T-helper 1 cell treated with Interleukin-12 subunit alpha and Interleukin-12 subunit beta and Interleukin-4 antibody, amounts not matched to agents 30 ng/mL and 1 ng/mL, for 36 hours (primary cell): ENCODE measurements around the gene TOP1. TPM values are rescaled to one million over a fixed set of nuclear protein-coding genes. Genes with fewer than 3 reads are reported as not detected.
"Not testable (repeated sequence)": the region's sequence is repeated elsewhere in the genome, so short reads cannot be mapped to it uniquely, and the experiment has no call there.

ENCODE experiments used
- intact Hi-C: fragments of 100-400 bp; cut with micrococcal nuclease; formaldehyde crosslinking; loops from one replicate; pipeline ENCODE4 v1.15.1; 2024
- total RNA-seq: library from RNA; stranded (reverse); gene quantifications from 2 replicates; pipeline ENCODE4 v1.2.3, GENCODE V29; 2022

Gene TOP1
- total RNA-seq, 1 donor from 2014 or later: 98.4 TPM

DNA sequence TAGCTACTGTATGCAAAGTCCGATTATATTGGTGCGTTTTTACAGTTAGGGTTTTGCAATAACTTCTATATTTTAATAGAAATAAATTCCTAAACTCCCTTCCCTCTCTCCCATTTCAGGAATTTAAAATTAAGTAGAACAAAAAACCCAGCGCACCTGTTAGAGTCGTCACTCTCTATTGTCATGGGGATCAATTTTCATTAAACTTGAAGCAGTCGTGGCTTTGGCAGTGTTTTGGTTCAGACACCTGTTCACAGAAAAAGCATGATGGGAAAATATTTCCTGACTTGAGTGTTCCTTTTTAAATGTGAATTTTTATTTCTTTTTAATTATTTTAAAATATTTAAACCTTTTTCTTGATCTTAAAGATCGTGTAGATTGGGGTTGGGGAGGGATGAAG, 95.0 kb downstream of the TOP1 start:
- intact Hi-C loops: no loop called here

GRCh38 chr20:41124451-41125094, 96.0 kb downstream of the TOP1 start:
- intact Hi-C loops: no loop called here

DNA sequence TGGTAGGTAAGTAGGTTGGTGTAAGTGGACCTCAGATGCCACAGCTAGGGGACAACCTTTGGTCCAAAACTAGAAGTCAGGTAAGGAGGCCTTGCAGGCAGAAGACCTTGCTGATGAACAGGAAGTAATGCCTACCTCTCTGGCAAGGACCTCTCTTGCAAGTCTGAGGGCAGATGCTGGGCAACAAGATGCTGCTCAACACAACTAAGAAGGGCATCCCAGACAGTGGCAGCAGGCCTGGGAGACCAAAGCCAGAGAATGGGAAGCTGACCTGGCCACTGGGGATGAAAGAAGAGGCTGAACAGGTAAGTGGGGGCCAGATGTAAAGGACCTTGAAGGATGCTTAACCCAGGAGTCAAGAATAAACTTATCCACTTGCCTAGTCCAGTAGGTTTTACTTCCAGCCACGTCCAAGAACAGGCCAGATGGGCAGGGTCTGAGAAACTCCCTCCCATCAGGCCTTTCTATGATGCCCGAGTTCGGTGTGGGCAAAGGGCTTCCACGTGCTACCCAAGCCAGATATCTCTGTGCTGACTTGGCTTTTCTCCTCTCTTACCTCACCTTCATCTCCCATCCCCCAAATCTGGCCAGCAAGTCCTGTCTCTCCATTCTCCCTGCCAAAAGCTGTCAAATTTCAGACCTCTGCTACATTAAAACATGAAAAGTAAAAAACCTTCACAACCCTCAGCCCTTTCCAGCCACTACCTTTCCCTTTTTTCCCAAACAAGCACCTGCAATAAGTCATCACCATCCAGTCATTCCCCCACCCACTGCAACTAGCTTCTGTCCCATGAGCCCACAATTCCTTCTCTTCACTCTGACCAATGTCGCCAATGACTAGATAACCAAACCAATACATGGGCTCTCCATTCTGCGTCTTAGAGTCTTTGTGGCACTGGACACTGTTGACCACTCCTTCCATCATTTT, 97.2 kb downstream of the TOP1 start:
- intact Hi-C loops: no loop called here

GRCh38 chr20:41126719-41127118, 98.1 kb downstream of the TOP1 start:
- intact Hi-C loops: no loop called here

DNA sequence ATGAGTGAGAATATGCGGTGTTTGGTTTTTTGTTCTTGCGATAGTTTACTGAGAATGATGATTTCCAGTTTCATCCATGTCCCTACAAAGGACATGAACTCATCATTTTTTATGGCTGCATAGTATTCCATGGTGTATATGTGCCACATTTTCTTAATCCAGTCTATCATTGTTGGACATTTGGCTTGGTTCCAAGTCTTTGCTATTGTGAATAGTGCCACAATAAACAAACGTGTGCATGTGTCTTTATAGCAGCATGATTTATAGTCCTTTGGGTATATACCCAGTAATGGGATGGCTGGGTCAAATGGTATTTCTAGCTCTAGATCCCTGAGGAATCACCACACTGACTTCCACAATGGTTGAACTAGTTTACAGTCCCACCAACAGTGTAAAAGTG, 99.7 kb downstream of the TOP1 start:
- intact Hi-C loops: not testable (repeated sequence)

GRCh38 chr20:41131594-41132387, 103.2 kb downstream of the TOP1 start:
- intact Hi-C loops: no loop called here

DNA sequence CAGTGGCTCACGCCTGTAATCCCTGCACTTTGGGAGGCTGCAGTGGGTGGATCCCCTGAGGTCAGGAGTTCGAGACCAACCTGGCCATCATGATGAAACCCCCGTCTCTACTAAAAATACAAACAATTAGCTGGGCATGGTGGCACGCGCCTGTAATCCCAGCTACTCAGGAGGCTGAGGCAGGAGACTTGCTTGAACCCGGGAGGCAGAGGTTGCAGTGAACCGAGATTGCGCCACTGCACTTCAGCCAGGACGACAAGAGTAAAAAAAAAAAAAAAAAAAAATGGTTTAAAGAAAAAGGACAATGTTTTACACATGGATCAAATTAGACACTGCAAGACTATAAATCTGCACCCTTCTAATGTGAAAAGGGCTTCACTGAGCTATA, 103.8 kb downstream of the TOP1 start:
- intact Hi-C loops: not testable (repeated sequence)

- intact Hi-C loops: no loop called here
Observed at GRCh38 chr20:41133709-41134361, 105.2 kb downstream of the TOP1 start.

- intact Hi-C loops: loop anchor here (1.0 to 5.0 kb wide), 6 partner anchors 38 to 484 kb away; partner anchors contain the start of genes CHD6 and LPIN3
Observed at GRCh38 chr20:41134362-41135186, 106.0 kb downstream of the TOP1 start.

- intact Hi-C loops: loop anchor here (1.0 to 5.0 kb wide), 6 partner anchors 37 to 483 kb away; partner anchors contain the start of genes CHD6 and LPIN3
Observed at GRCh38 chr20:41135187-41135887, 106.7 kb downstream of the TOP1 start.

- intact Hi-C loops: loop anchor here (1.0 to 5.0 kb wide), 7 partner anchors 36 to 482 kb away; partner anchors contain the start of genes CHD6 and LPIN3
Observed at GRCh38 chr20:41135888-41136679, 107.5 kb downstream of the TOP1 start.

- intact Hi-C loops: loop anchor here (1.0 to 5.0 kb wide), 5 partner anchors 35 to 290 kb away; partner anchors contain the start of genes TOP1 and ZHX3
Observed at GRCh38 chr20:41136680-41137613, 108.3 kb downstream of the TOP1 start, which contains the start of gene PLCG1. Gene PLCG1 (plus strand): TSS chr20:41137543. CDS start chr20:41137642, 99 bp downstream.

- intact Hi-C loops: loop anchor here (1.0 to 5.0 kb wide), 5 partner anchors 34 to 289 kb away; partner anchors contain the start of genes TOP1 and ZHX3
Observed at GRCh38 chr20:41137614-41138474, 109.2 kb downstream of the TOP1 start.

- intact Hi-C loops: loop anchor here (1.0 to 5.0 kb wide), 6 partner anchors 19 to 480 kb away; partner anchors contain the start of gene CHD6
Observed at GRCh38 chr20:41138475-41139226, 110.0 kb downstream of the TOP1 start.
